IPS DF 6.9 (cell line): Measurements from ENCODE around the gene BABAM2.

ENCODE experiments used
- DNase-seq: peaks from one replicate; pipeline ENCODE4 v3.0.0-alpha.2; 2013; ENCODE audit warnings: low read depth, low spot score
- H3K27ac ChIP-seq: one replicate; pipeline ENCODE4 v1.5.1; 2013; ENCODE audit warnings: low read length, control low read depth
- H3K27me3 ChIP-seq: 2 replicates; pipeline ENCODE4 v1.6.1; 2013; ENCODE audit warnings: mild to moderate bottlenecking, low read length; ENCODE audit not compliant: control insufficient read depth, insufficient read depth
- H3K36me3 ChIP-seq: 2 replicates; pipeline ENCODE4 v1.6.1; 2013; ENCODE audit warnings: low read length; ENCODE audit not compliant: control insufficient read depth, insufficient read depth
- H3K4me1 ChIP-seq: 2 replicates; pipeline ENCODE4 v1.6.1; 2013; ENCODE audit warnings: low read length; ENCODE audit not compliant: control insufficient read depth, insufficient read depth
- H3K4me3 ChIP-seq: 2 replicates; pipeline ENCODE4 v1.5.1; 2013; ENCODE audit warnings: mild to moderate bottlenecking, low read length
- H3K9me3 ChIP-seq: 2 replicates; pipeline ENCODE4 v1.6.1; 2013; ENCODE audit warnings: low read length, inconsistent platforms; ENCODE audit not compliant: control insufficient read depth, insufficient read depth
- WGBS: extraction: QIAGEN DNeasy Blood & Tissue Kit; methylation state at CpG from one replicate; pipeline ENCODE4 v1.1.7; 2013; ENCODE audit warnings: mixed read lengths, missing lambda C conversion rate; ENCODE audit not compliant: insufficient read length, insufficient coverage; 5-methylcytosine and 5-hydroxymethylcytosine counted together

BABAM2 gene

GRCh38 chr2:28271231-28271918 lies 380.8 kb downstream of the BABAM2 start:
- no peaks in the 10 kb centered on the region for H3K27me3 ChIP-seq
- no peaks in the 10 kb centered on the region for H3K9me3 ChIP-seq
- H3K4me1 ChIP-seq: no peaks in the 10 kb centered on the region
- no peak overlapping the region for H3K4me3 ChIP-seq
- H3K27ac ChIP-seq: no peak overlapping the region
- DNase-seq: no peak
- no CpG with 5 or more reads among the region's 3 CpGs for WGBS
- no peaks in the 10 kb centered on the region for H3K36me3 ChIP-seq

GRCh38 chr2:28271919-28272250 lies 381.4 kb downstream of the BABAM2 start:
- H3K27ac ChIP-seq: no peak overlapping the region
- no peaks in the 10 kb centered on the region for H3K4me1 ChIP-seq
- no peaks in the 10 kb centered on the region for H3K9me3 ChIP-seq
- H3K27me3 ChIP-seq: no peaks in the 10 kb centered on the region
- DNase-seq: no peak
- no peaks in the 10 kb centered on the region for H3K36me3 ChIP-seq
- no peak overlapping the region for H3K4me3 ChIP-seq

- no peaks in the 10 kb centered on the region for H3K9me3 ChIP-seq
- no peaks in the 10 kb centered on the region for H3K4me1 ChIP-seq
- whole genome bisulfite sequencing: no CpG with 5 or more reads among the region's 6 CpGs
- H3K27ac ChIP-seq: no peak overlapping the region
- no peaks in the 10 kb centered on the region for H3K27me3 ChIP-seq
- H3K36me3 ChIP-seq: no peaks in the 10 kb centered on the region
- DNase-seq: no peak
- no peak overlapping the region for H3K4me3 ChIP-seq
These were observed 383.2 kb downstream of the BABAM2 start for GRCh38 chr2:28273751-28274150.

GRCh38 chr2:28274911-28275685 lies 384.6 kb downstream of the BABAM2 start:
- Histone ChIP-seq H3K27ac (no peak overlapping the region), H3K36me3 (no peaks in the 10 kb centered on the region), H3K27me3 (no peaks in the 10 kb centered on the region), H3K9me3 (no peaks in the 10 kb centered on the region), H3K4me1 (no peaks in the 10 kb centered on the region), H3K4me3 (no peak overlapping the region)
- DNase-seq: peak; percentile 13
- no CpG with 5 or more reads among the region's 11 CpGs for WGBS

GRCh38 chr2:28276076-28276618 lies 385.6 kb downstream of the BABAM2 start:
- DNase-seq: no peak
- H3K27ac ChIP-seq: no peak overlapping the region

GRCh38 chr2:28276807-28277206 lies 386.3 kb downstream of the BABAM2 start:
- Histone ChIP-seq H3K9me3 (no peaks in the 10 kb centered on the region), H3K4me3 (no peak overlapping the region), H3K27ac (no peak overlapping the region), H3K36me3 (no peaks in the 10 kb centered on the region), H3K4me1 (no peaks in the 10 kb centered on the region), H3K27me3 (no peaks in the 10 kb centered on the region)
- no peak for DNase-seq
- WGBS: no CpG with 5 or more reads among the region's 9 CpGs

More at GRCh38 chr2:28276076-28276618, 385.6 kb downstream of the BABAM2 start:
- Histone ChIP-seq H3K27me3 (no peaks in the 10 kb centered on the region), H3K4me3 (no peak overlapping the region), H3K4me1 (no peaks in the 10 kb centered on the region), H3K36me3 (no peaks in the 10 kb centered on the region), H3K9me3 (no peaks in the 10 kb centered on the region)
- 100% methylated on average over 2 of the region's 11 CpGs for WGBS

GRCh38 chr2:28277466-28277865 lies 386.9 kb downstream of the BABAM2 start:
- Histone ChIP-seq H3K4me1 (no peaks in the 10 kb centered on the region), H3K9me3 (no peaks in the 10 kb centered on the region), H3K36me3 (no peaks in the 10 kb centered on the region), H3K27me3 (no peaks in the 10 kb centered on the region), H3K27ac (no peak overlapping the region), H3K4me3 (no peak overlapping the region)
- WGBS: no CpG with 5 or more reads among the region's 7 CpGs
- DNase-seq: no peak

- no peak overlapping the region for H3K27ac ChIP-seq
- WGBS: no CpG with 5 or more reads among the region's 4 CpGs
- no peak overlapping the region for H3K4me3 ChIP-seq
- H3K36me3 ChIP-seq: no peaks in the 10 kb centered on the region
- DNase-seq: no peak
- no peaks in the 10 kb centered on the region for H3K4me1 ChIP-seq
- H3K9me3 ChIP-seq: no peaks in the 10 kb centered on the region
- H3K27me3 ChIP-seq: no peaks in the 10 kb centered on the region
These were observed 388.8 kb downstream of the BABAM2 start for GRCh38 chr2:28279371-28279770.

- WGBS: no CpG with 5 or more reads among the region's 4 CpGs
- H3K27me3 ChIP-seq: no peaks in the 10 kb centered on the region
These were observed 390.1 kb downstream of the BABAM2 start for GRCh38 chr2:28280619-28281018.

GRCh38 chr2:28281739-28282138 lies 391.2 kb downstream of the BABAM2 start:
- Histone ChIP-seq H3K9me3 (no peaks in the 10 kb centered on the region), H3K27me3 (no peaks in the 10 kb centered on the region), H3K4me3 (no peak overlapping the region), H3K4me1 (no peaks in the 10 kb centered on the region), H3K36me3 (no peaks in the 10 kb centered on the region), H3K27ac (no peak overlapping the region)
- DNase-seq: no peak
- no CpG with 5 or more reads among the region's 1 CpG for WGBS

More at GRCh38 chr2:28280619-28281018, 390.1 kb downstream of the BABAM2 start:
- Histone ChIP-seq H3K36me3 (no peaks in the 10 kb centered on the region), H3K4me1 (no peaks in the 10 kb centered on the region), H3K27ac (no peak overlapping the region), H3K9me3 (no peaks in the 10 kb centered on the region), H3K4me3 (no peak overlapping the region)
- no peak for DNase-seq
